ENCODE data around the gene OR8S1. TPM values are rescaled to one million over a fixed set of nuclear protein-coding genes. Genes with fewer than 3 reads are reported as not detected.

The OR8S1 gene
- total RNA-seq, 2 donors from 2014 or later: not detected

DNA sequence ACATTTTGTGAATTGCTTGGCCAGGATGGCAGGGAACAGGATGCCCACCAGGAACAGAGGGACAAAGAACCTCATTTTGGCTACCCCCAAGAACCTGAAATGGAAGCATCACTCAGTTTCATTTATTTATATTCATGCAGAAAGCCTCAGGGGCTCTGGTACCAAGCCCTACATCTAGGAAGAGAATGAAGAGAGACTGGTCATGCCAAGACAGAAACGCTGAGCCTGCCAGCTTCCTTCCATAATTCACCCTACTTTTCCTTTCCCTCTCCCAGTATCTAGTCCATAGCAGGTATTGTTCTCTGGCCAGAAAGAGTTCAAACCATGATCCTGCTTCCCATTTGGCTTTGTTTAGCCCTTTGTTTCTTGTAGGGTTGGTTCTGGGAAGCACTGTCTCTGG lies 44.5 kb downstream of the OR8S1 start, which contains the start of gene LALBA:
TSS of gene LALBA (minus strand) at position 101 of the 400 bp plus-strand sequence. CDS start at position 75, 26 bp downstream.
- Histone ChIP-seq H3K4me3 (no peak within 1 kb of the TSS), H3K4me1 (no peaks in the 10 kb centered on the region), H3K36me3 (no peaks in the 10 kb centered on the region), H3K27ac (no peak within 1 kb of the TSS), H3K27me3 (no peaks in the 10 kb centered on the region), H3K9ac (ENCODE audit: low read depth in 2 of 2, low read length in 2 of 2) (no peak within 1 kb of the TSS), H3K9me3 (no peaks in the 10 kb centered on the region)
- no peak for DNase-seq
- TF ChIP-seq, protein P1, sequence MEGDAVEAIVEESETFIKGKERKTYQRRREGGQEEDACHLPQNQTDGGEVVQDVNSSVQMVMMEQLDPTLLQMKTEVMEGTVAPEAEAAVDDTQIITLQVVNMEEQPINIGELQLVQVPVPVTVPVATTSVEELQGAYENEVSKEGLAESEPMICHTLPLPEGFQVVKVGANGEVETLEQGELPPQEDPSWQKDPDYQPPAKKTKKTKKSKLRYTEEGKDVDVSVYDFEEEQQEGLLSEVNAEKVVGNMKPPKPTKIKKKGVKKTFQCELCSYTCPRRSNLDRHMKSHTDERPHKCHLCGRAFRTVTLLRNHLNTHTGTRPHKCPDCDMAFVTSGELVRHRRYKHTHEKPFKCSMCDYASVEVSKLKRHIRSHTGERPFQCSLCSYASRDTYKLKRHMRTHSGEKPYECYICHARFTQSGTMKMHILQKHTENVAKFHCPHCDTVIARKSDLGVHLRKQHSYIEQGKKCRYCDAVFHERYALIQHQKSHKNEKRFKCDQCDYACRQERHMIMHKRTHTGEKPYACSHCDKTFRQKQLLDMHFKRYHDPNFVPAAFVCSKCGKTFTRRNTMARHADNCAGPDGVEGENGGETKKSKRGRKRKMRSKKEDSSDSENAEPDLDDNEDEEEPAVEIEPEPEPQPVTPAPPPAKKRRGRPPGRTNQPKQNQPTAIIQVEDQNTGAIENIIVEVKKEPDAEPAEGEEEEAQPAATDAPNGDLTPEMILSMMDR (IDR thresholded peaks at IDR 0.05): no peak
- intact Hi-C loops (cut with DNase I): no loop called here

DNA sequence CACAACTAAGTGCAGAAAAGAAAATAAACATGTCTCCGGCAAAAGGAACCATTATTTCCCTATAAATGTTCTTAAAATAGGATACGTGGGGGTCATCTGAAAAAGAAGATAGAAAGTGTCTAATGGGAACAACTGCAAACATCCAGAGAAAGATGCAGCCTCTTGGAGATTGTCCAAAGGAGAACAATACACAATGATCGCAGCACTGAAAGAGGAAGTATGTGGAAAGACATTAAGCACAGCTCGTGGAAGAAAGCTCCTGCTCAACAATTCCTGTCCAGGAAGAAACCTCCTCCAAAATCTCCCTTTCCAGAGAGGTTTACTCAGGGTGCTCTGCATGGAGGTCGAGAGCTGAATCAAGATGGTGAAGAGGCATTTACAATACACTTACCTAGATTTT lies 46.9 kb downstream of the OR8S1 start:
- H3K4me1 ChIP-seq: no peaks in the 10 kb centered on the region
- no peak overlapping the region for H3K27ac ChIP-seq
- TF ChIP-seq, protein P1 (IDR thresholded peaks at IDR 0.05): no peak
- intact Hi-C loops (cut with DNase I): no loop called here
- H3K4me3 ChIP-seq: no peak overlapping the region
- DNase-seq: no peak
- no peaks in the 10 kb centered on the region for H3K36me3 ChIP-seq
- no peak overlapping the region for H3K9ac ChIP-seq (ENCODE audit: low read depth in 2 of 2, low read length in 2 of 2)
- no peaks in the 10 kb centered on the region for H3K9me3 ChIP-seq
- no peaks in the 10 kb centered on the region for H3K27me3 ChIP-seq

Other genes with a start within 250 kb of the OR8S1 start
- 1 to 10 TPM; 7.4 TPM for gene ZNF641, start 174.7 kb upstream of the OR8S1 start, total RNA-seq
- gene ANP32D, start 53.1 kb upstream of the OR8S1 start, total RNA-seq: not detected
- gene C12orf54, start 43.1 kb upstream of the OR8S1 start, total RNA-seq: not detected
- gene LALBA, start 44.4 kb downstream of the OR8S1 start, total RNA-seq: not detected
- 10 to 100 TPM; 16.1 to 24.3 TPM for gene KANSL2, start 156.6 kb downstream of the OR8S1 start, total RNA-seq
- gene CCNT1, start 191.1 kb downstream of the OR8S1 start, total RNA-seq: 10 to 100 TPM; 26.3 to 38.7 TPM